ENCODE data around the gene UGT1A8.

- no peak for TF ChIP-seq CTCF (IDR thresholded peaks at IDR 0.05; ENCODE audit: insufficient read depth, low read length)
- no peak for TF ChIP-seq GABPA (IDR thresholded peaks at IDR 0.05; ENCODE audit: low read depth)
- no peak for TF ChIP-seq POLR2AphosphoS5 (IDR thresholded peaks at IDR 0.05; ENCODE audit: low read depth)
- TF ChIP-seq REST (IDR thresholded peaks at IDR 0.05; ENCODE audit: insufficient replicate concordance, low read depth), result no peak
- no peak for TF ChIP-seq SPI1 (IDR thresholded peaks at IDR 0.05; ENCODE audit: borderline replicate concordance, low read depth)
Measured at GRCh38 chr2:233795735-233796171, 178.3 kb downstream of the UGT1A8 start.

Data from HL-60 (cell line).